Embryonic facial prominence (tissue), 1 donor: Measurements from ENCODE around the gene ACAP2.
"Not testable (repeated sequence)": the region's sequence is repeated elsewhere in the genome, so short reads cannot be mapped to it uniquely, and the experiment has no call there.

Source experiments
- DNase-seq: peaks from one replicate; pipeline ENCODE4 v3.0.0-alpha.2; 2016; ENCODE audit errors: extremely low spot score

The ACAP2 gene

DNA sequence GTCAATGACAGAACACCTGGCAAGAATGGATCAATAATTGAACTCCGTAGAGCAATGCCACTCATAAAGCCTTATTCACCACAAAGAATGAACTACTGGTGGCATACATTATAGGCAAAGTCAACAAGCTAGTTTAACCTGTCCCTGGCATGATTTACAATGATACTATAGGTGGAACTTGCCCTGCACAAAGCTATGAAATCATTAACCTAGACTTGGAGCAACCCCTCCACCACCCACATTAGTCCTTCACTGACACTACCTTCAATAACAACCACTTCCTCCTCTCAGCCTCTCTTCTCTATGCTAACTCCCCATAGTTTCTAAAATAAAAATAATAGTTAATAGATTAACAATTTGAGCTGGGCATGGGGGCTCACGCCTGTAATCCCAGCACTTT lies 54.4 kb downstream of the ACAP2 start:
- no peak for DNase-seq

GRCh38 chr3:195386739-195387138 lies 56.1 kb downstream of the ACAP2 start:
- DNase-seq: no peak

DNA sequence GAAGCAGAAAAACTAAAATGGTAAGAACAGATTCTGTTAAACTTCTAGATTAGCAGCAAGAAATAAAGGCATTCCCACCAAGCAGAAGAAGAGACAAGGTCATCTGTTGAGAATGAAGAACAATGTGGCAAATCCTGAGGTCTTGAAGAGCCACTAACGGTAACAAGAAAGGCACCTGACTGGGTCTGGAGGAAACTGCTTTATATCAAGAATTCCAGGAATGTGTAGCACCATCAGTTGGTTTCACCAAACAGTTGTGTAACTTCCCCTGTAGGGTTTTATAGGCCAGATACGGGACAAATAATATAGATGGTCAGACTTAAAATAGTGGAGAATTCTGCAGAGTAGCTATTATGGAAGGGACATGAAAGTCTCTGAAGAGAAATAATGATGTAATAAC lies 57.3 kb downstream of the ACAP2 start:
- no peak for DNase-seq

DNA sequence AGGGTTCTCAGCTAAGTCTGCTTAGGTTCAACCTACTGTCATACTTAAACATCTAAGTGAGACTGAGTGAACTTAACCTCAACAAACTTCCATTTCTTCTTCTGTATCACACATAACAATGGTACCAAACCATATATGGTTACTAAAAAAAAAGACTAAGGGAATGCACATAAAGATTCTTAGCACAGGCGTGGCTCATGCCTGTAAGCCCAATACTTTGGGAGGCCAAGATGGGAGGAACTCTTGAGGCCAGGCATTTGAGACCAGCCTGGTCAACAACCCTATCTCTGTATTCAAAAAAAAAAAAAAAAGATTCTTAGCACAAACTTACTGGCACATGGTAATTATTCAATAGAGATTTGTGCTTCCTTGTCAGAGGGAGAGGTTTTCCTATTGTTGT lies 57.9 kb downstream of the ACAP2 start:
- no peak for DNase-seq

GRCh38 chr3:195372220-195372619 lies 70.6 kb downstream of the ACAP2 start:
- no peak for DNase-seq

DNA sequence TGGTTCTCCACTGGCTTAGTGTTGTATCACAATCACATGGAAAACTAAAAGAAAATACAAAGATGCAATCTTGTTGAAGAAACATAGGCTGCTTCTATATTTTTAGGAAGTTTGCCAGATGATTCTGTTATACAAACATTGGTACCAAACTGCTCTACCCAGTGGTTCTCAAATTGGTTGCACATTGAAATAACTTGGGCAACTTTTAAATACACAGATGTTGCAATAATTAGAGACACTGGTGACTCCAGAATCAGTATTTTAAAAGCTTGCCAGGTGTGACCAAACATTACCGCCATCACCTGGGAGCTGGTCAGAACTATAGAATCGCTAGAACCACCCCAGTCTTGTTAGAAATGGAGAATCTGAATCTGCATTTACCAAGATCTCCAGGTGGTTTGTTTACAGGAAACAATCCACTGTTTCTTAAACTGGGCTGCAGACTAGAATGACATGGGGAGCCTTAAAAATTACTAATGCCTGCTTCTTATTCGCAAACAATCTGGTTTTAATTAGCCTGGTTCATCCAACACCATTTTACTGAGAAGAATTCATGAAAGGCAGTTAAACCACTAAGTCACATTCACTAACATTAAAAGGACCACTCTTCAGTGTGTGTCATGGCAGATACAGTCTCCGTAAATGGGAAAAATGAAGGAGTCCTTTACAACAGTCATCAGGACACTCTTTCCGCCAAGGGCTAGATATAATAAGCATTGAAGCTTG lies 76.5 kb downstream of the ACAP2 start:
- no peak for DNase-seq

DNA sequence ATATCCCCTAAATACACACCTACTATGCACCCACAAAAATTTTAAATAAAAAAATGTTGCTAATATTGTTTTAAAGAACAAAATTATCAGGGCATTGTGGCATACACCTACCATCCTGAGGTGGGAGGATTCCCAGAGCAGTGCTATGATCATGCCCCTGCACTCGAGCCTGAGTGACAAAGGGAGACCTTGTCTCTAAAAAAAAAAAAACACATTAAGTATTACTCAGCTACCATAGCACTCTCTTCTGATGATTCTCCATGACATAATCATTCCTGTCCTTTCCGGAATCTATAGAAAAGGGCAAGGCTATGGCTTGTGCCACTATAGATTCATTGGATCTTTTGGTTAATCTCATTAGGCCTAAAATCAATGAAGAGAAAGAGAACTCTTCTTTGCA lies 77.4 kb downstream of the ACAP2 start:
- no peak for DNase-seq

GRCh38 chr3:195357797-195358196 lies 85.0 kb downstream of the ACAP2 start:
- not testable (repeated sequence) for DNase-seq

DNA sequence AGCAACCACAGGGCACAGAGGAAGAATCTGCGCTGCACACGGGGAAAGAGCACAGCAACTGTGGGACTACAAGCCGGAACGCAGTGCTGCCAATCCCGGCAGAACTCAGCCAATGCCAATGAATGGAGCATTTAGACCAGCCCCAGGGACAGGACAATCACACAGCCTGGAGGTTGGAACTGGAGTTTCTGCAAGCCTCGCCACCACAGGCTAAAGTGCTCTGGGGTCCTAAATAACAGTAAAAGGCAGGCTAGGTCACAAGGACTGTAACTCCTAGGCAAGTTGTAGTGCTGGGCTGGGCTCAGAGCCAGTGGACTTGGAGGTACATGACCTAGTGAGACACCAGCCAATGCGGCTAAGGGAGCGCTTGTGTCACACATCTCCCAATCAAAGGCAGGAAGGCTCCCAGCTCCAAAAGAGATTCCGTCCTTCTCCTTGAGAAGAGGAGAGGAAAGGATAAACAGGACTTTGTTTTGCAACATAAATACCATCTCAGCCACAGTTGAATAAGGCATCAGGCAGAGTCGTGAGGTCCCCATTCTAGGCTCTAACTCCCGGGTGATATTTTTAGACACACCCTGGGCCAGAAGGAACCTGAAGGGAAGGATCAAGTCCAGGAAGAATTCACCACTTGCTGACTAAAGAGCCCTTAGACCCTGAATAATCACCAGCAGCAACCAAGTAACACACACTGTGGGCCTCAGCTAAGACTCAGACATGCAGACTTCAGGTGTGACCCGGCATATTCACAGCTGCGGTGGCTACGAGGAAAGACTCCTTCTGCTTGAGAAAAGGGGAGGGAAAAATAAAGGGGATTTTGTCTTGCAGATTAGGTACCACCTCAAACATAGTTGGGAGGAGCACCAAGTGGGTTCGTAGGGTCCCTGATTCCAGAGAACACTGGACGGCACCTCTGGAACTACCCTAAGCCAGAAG lies 86.4 kb downstream of the ACAP2 start:
- DNase-seq: no peak

- not testable (repeated sequence) for DNase-seq
These were observed 88.8 kb downstream of the ACAP2 start for GRCh38 chr3:195354009-195354408.

- no peak for DNase-seq
These were observed 89.8 kb downstream of the ACAP2 start for GRCh38 chr3:195352895-195353488.

GRCh38 chr3:195348426-195349115 lies 94.2 kb downstream of the ACAP2 start:
- no peak for DNase-seq

- no peak for DNase-seq
These were observed 105.1 kb downstream of the ACAP2 start for GRCh38 chr3:195337747-195338146.

DNA sequence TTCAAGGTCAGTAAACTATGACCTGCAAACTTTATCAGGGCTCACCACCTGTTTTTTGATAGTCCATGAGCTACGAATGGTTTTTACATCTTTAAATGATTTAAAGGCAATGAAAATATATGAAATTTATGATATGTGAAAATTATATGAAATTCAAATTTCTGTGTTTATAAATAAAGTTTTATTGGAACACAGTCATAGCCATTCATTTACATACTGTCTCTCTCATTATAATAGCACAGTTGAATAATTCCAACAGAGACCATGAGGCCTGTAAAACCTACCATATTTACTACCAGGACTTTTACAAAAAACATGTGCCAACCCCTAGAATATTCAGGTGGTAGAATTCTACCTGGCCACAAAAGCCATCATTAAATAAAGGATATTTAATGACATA lies 107.9 kb downstream of the ACAP2 start:
- DNase-seq: no peak

GRCh38 chr3:195319060-195319459 lies 123.8 kb downstream of the ACAP2 start:
- no peak for DNase-seq

DNA sequence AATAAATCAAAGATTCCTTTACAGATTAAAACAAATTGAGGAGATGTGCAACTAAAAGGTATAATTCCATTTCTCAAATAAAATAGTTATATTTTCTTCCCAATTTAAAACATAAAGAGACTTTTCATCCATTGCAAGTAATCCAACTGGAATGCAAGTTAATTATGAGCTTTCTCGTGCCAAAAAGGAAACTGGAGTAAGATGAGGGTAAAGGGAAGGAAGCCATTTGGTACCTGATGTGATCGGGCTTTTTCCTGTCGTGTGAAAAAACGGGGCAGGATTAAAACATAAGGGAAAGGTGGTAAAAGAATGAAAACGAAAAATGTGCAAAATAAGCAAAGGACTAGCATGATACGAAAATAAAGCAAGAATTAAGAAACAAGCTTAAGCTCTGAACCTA lies 130.1 kb downstream of the ACAP2 start:
- DNase-seq: no peak

GRCh38 chr3:195307711-195308110 lies 135.1 kb downstream of the ACAP2 start:
- no peak for DNase-seq

- DNase-seq: no peak
These were observed 136.5 kb downstream of the ACAP2 start for GRCh38 chr3:195306369-195306768.

GRCh38 chr3:195302431-195302830 lies 140.4 kb downstream of the ACAP2 start:
- DNase-seq: no peak

- no peak for DNase-seq
These were observed 145.4 kb downstream of the ACAP2 start for GRCh38 chr3:195297446-195297845.

GRCh38 chr3:195296662-195297061 lies 146.2 kb downstream of the ACAP2 start:
- DNase-seq: no peak

- no peak for DNase-seq
These were observed 151.7 kb downstream of the ACAP2 start for GRCh38 chr3:195291121-195291520.
